Left colon (tissue), 2 donors: ENCODE results near the gene FAM124B. TPM values are rescaled to one million over a fixed set of nuclear protein-coding genes. Genes with fewer than 3 reads are reported as not detected.
"Not testable (repeated sequence)": the region's sequence is repeated elsewhere in the genome, so short reads cannot be mapped to it uniquely, and the experiment has no call there.

ENCODE experiments used
- ATAC-seq: fragments of 200-7000 bp; cut with Tn5 transposase; one replicate; pipeline ENCODE4 v1.9.1; 2020; ENCODE audit warnings: mild to moderate bottlenecking, moderate library complexity
- DNase-seq, 2 donors: peaks; one replicate each; pipeline ENCODE4 v3.0.0-alpha.2; 2020
- intact Hi-C, 2 donors: fragments of 100-400 bp; cut with DNase I in 1 of 2; cut with micrococcal nuclease in 1 of 2; formaldehyde crosslinking; loops; one replicate each; pipeline versions ENCODE4 v1.11.2 to v1.14.0; 2022; cut with DNase I, micrococcal nuclease
- total RNA-seq, 2 donors: library from RNA; stranded (reverse); fragmentation: NEBNext Ultra II Directional; extraction: Animal tissue kit (Norgen Biotek cat#: 25700); gene quantifications; one replicate each; pipeline ENCODE4 v1.2.1, GENCODE V29; 2021
- donor health status: DM: no; HTN: no; CAD: no.
- donor health status: DM: yes; HTN: yes; CAD: no.

FAM124B gene
- total RNA-seq, 2 donors from 2014 or later = 0.53 to 0.55 TPM

GRCh38 chr2:224392545-224392944 lies 9.4 kb downstream of the FAM124B start:
- DNase-seq (no peak), ATAC-seq (no peak)
- intact Hi-C loops = no loop called here

- ATAC-seq (no peak), DNase-seq (no peak)
- intact Hi-C loops = no loop called here
Observed at GRCh38 chr2:224389317-224389716, 12.6 kb downstream of the FAM124B start.

GRCh38 chr2:224386876-224387275 lies 15.0 kb downstream of the FAM124B start:
- DNase-seq (no peak), ATAC-seq (no peak)
- intact Hi-C loops = no loop called here

GRCh38 chr2:224382973-224383555 lies 18.8 kb downstream of the FAM124B start:
- DNase-seq = no peak
- intact Hi-C loops = no loop called here
- no peak for ATAC-seq

- intact Hi-C loops, DNase-seq, ATAC-seq: not testable (repeated sequence)
Observed at GRCh38 chr2:224382280-224382647, 19.6 kb downstream of the FAM124B start.

- intact Hi-C loops = no loop called here
- DNase-seq (no peak), ATAC-seq (no peak)
Observed at GRCh38 chr2:224381521-224382279, 20.2 kb downstream of the FAM124B start.

GRCh38 chr2:224379986-224380385 lies 21.9 kb downstream of the FAM124B start:
- intact Hi-C loops = no loop called here
- no peak for ATAC-seq
- DNase-seq = no peak

GRCh38 chr2:224379172-224379571 lies 22.7 kb downstream of the FAM124B start:
- intact Hi-C loops = no loop called here
- ATAC-seq (no peak), DNase-seq (no peak)

GRCh38 chr2:224378701-224379097 lies 23.2 kb downstream of the FAM124B start:
- ATAC-seq (no peak), DNase-seq (no peak)
- intact Hi-C loops = no loop called here

- ATAC-seq (no peak), DNase-seq (no peak)
- intact Hi-C loops = no loop called here
Observed at GRCh38 chr2:224377751-224378700, 23.9 kb downstream of the FAM124B start.

GRCh38 chr2:224372641-224373040 lies 29.3 kb downstream of the FAM124B start:
- intact Hi-C loops = no loop called here
- DNase-seq (no peak), ATAC-seq (no peak)

- DNase-seq (no peak), ATAC-seq (peak; percentile 44)
- intact Hi-C loops = no loop called here
Observed at GRCh38 chr2:224369028-224369632, 32.8 kb downstream of the FAM124B start.

- intact Hi-C loops = no loop called here
- ATAC-seq (no peak), DNase-seq (no peak)
Observed at GRCh38 chr2:224366267-224366844, 35.6 kb downstream of the FAM124B start.

GRCh38 chr2:224365331-224365730 lies 36.6 kb downstream of the FAM124B start:
- DNase-seq (no peak), ATAC-seq (no peak)
- intact Hi-C loops = no loop called here

- intact Hi-C loops = no loop called here
- DNase-seq = no peak
- peak; percentile 92 for ATAC-seq
Observed at GRCh38 chr2:224363281-224363680, 38.6 kb downstream of the FAM124B start.

- ATAC-seq = no peak
- DNase-seq = no peak
- intact Hi-C loops = no loop called here
Observed at GRCh38 chr2:224362094-224362493, 39.8 kb downstream of the FAM124B start.

GRCh38 chr2:224360801-224361251 lies 41.1 kb downstream of the FAM124B start:
- intact Hi-C loops = no loop called here
- ATAC-seq (no peak), DNase-seq (no peak)

GRCh38 chr2:224359569-224359968 lies 42.3 kb downstream of the FAM124B start:
- DNase-seq = no peak
- no peak for ATAC-seq
- intact Hi-C loops = loop anchor here (5.0 to 10.0 kb wide), 2 partner anchors 293 to 295 kb away; no protein-coding TSS in a partner anchor
